HL-60/S4 (cell line): ENCODE measurements around the gene NCOA5.

ENCODE experiments used
- in situ Hi-C: fragments of 300-500 bp; cut with MboI; formaldehyde crosslinking; loops from 2 replicates; pipeline ENCODE4 v1.14.3; 2022; ENCODE audit warnings: low sequenced_read_pairs

The NCOA5 gene

DNA sequence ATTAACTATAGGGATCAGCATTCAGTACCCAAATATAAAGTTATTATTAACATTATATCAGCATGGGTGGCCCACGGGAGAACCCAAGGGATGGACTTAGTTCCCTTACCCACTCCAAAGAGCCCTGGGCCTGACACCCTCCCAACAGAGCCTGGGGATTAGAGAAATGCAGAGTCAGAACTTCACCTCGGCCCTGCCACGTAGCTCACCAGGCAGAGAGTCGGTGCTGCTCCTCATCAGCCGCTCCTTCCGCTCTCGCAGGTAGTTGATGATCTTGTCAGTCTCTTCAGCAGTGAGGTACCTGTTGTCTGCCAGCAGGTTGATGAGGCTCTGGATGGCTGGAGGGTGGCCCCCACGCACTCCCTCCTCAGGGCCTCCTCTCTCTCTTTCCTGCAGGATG lies 26.6 kb downstream of the NCOA5 start:
- in situ Hi-C loops = no loop called here

DNA sequence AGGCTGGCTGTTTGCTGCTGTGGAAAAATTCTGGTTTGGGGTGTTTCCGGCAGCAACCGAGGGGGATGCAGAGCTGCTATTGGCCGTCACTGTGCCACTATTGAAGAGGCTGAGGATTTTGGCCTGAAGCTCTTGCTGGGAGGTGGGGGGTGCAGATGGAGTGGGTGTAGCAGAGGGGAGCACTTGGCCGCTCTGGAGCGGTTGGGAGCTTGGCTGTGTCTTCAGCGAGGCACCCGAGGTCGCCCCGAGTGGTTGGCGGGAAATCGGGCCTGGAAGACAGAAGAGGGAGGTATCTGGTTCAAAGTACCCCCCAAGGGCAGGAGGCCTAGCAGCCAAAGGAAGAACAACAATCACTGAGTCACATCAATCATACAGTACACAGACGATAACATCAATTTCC lies 27.1 kb downstream of the NCOA5 start:
- in situ Hi-C loops = no loop called here

DNA sequence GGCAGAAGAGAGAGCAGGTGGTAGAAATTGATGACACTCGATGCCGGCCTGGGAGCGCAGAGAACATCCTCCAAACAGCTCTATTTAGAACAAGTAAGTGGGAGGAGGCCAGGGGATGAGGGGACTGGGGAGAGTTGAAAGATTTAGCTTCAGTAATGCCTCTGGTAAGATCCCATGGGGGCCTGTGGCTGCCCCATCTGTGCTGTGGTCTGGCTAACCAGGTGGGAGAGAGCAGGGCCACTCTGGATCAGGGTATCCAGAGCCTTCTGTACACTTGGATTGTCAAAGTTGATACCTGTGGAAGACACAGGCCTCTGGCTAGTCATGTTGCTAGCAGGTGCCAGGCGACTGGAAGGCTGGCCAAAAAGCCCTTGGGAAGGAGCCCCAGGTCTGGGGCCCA lies 27.6 kb downstream of the NCOA5 start:
- in situ Hi-C loops = no loop called here

DNA sequence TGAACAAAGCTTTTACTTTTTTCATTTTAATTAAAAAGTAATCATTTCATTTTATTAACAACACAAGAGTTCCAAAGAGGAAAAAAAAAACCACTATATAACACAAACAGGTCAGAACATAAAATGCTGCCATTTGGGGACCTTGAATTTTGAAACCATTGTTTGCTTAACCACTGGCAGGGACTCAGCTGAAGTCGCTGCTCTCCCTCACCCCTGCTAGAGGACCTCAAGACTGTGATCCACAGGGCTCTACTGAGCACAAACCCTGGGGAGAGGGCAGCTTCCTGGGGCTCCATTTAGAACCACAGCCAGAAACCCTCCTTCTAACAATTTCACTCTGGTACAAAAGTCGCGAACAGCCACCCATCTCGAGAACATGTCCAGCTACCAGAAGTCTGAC lies 28.8 kb downstream of the NCOA5 start:
- in situ Hi-C loops = no loop called here

DNA sequence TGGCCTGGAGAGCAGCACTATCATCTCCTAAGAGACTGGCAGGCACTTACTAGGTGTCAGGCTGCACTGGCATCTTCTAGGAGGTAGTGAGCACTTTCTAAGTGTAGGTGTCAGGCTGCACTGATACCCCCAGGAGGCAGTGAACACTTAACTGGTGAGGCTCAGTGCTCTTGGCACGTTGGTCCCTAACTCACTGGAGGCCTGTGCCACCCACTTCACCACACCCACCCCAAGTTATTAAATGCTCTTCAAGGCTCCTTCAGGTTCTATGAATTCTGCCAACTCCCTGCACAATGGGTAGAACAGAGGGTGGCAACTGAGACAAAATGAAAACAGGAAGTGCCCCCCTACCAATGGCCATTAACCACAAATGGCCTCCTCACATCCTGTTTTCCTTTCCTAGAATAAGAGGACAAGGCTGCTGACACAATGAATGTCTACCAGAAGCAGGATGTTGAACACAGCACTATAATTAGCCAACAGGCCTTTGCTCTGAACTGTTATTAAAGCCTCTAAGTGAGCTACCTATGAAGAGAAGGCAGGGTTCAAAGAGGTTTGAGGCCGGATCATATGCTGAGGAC lies 29.4 kb downstream of the NCOA5 start:
- in situ Hi-C loops = no loop called here

DNA sequence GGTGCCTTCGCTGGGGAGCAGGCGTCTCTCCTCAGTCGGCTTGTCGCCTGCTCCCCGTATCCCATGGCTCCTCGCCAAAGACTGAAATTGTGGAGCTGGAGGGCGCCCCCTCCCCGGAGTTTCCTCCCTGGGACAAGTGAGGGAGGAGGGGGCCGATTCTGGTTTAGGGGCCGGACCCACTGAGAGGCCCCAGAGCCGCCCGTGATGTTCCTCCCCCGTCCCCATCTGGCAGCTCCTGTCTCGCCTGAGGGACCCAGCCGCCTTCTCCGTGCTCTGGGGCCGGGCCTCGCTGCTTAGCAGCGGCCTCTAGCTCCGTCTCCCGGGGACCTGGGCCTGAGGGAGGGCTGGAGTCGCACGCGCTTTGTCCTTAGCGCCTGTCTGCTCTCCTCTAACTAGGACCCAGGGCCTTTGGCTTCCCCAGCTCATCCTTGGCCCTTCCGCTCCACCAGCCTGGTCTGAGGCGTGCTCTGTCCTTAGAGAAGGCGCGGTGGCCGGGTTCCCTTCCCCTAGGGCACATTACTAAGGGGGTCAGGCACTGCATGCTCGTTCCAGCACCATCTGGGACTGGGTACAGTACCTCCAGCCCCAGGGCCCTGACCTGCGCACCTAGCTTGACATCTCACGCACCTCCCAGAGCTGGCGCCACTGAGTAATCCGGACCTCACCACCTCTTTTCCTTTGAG lies 31.0 kb downstream of the NCOA5 start:
- in situ Hi-C loops = no loop called here

DNA sequence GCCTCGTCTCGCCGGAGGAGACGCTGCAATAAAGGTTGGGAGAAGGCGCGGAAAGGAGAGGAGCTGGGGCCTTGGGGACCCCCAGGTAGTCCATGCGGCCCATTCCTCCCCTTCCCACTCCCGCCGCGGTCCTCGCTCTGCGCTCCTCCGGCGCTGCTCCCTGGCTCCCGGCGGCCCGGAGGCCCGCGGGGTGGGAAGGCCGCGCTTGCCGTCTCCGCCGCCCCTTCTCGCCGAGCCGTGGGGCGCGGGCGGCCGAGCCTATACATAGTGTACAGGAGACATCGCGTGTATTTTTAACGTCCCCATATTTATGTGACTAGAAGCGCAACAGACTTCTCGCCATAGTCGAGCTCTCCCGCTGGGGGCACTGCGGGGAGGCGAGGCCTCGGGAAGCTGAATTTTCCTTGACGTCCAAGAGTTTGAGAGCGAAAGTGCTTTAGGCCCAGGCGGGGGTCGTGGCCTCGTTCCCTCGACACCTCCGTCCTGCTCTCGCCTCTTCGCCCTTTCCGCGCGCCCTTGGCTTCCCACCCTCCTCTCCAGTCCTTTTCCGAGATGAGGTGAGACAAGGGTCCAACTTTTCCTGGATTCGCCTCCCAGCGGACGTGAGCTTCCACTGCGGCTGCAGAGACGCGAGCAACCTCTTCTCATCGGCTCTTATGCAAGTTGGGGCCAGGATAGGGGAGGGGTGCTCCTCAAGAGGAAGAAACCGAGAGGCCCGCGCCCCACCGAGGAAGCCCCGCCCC lies 31.7 kb downstream of the NCOA5 start:
- in situ Hi-C loops = no loop called here

DNA sequence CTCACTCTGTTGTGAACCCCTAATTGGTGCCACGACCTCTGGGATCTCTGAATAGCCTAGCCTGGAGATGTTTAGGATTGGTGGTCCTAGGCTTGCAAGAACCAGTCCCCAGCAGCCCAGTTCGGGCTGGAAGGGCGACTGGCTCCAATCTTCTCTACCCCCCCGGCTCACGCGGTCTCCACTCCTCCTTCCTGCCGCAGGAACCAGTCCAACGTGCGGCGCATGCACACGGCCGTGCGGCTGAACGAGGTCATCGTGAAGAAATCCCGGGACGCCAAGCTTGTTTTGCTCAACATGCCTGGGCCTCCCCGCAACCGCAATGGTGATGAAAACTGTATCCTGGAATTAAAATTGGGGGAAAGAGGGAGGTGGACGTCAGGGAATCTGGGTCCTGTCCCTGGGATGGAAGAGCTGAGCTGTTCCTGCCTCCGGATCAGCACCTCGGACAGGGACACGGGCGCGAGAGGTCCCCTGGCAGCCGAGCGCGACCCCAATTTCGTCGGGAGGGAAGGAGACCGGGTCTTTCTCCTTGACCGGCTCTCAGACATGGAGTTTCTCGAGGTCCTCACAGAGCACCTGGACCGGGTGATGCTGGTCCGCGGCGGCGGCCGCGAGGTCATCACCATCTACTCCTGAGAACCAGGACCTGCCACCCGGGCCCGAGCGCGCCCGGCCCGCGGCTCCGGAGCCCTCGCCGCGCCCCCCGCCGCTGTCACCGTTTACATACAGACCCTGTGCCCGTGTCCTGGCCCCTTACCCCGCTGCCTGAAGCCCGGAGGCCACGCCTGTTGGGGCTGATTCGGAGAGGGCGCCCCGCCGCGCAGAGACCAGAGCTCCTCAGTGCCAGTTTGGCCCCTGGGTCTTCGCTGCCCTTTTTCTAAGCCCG lies 32.5 kb downstream of the NCOA5 start:
- in situ Hi-C loops = no loop called here

DNA sequence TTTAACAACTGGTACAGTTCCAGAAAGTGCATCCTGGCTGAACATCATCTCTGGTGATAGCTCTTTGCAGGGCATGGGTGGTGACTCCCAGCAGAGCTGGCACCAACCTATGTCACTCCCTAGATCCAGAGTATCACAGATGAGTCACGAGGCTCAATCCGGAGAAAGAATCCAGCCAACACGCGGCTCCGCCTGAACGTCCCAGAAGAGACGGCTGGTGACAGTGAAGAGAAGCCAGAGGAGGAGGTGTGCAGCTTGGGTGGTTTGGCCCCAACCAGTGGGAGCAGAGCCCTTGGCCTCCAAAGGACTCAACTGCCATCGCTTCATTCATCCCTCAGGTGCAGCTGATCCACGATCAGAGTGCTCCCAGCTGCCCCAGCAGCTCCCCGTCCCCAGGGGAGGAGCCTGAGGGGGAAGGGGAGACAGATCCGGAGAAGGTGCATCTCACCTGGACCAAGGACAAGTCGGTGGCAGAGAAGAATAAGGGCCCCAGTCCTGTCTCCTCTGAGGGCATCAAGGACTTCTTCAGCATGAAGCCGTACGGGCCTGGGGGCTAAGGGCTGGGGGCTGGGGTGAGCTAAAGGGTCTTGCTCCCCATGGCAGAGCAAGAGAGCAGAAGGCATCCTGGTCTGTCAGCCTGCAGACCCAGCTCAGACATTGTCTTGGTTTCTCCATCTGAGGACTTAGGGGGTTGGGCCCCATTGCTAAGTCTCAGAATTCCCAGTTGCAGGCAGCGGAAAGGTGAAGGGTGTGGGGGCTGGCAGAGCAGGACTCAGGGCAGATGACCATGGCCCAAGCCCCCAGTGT lies 33.5 kb downstream of the NCOA5 start:
- in situ Hi-C loops = no loop called here

DNA sequence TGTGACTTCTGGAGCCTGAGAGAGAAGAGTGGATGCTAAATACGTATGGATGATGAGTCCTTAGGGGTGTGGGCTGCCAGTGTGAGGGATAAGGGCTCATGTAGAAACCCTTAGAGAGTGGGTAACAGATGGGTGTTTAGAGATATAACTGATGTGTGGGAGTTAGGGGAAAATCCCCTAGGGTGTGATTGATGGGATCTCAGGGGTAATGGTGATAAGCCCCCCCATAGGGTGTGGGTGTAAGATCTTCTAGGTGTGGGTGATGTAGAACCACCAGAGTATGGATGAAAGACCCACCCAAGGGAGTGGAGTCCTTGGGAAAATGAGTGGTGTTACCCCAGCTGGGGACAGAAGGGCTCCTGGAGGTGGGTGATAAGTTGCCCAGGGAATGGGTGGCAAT lies 34.5 kb downstream of the NCOA5 start:
- in situ Hi-C loops = no loop called here

DNA sequence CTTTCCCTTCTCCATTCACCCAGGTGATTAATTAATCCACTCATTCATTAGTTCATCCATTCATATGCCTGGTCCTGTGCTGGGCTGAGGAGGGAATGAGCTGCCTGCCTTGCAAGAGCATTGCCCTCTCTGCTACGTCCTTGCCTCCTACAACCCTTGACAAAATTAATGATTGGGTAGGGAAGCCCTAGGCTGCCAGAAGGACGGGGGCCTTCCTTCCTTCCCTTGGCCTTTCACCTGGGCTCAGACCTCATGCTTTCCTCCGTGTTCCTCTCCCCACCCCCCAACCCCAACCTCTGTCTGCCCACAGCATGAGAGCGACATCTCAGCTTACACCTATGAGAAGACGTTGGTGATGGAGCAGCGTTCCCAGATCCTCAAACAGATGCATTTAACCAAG lies 35.2 kb downstream of the NCOA5 start:
- in situ Hi-C loops = no loop called here

DNA sequence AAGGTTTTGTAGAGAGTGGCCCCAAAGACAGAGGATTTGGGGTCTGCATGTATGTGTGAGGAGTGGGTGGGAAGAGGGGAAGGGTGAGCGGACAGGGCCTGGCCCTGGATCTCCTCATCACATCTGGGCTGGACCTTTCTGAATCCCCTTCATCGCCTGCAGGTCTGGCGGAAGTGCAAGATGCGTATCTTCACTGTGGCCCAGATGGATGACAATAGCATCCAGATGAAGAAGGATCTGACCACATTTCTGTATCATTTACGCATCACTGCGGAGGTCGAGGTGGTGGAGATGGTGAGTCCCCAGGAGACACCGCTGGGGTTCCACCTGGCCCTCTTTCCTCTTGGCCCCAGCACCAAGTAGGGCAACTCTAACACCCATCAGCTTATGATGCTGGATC lies 36.3 kb downstream of the NCOA5 start:
- in situ Hi-C loops = no loop called here

DNA sequence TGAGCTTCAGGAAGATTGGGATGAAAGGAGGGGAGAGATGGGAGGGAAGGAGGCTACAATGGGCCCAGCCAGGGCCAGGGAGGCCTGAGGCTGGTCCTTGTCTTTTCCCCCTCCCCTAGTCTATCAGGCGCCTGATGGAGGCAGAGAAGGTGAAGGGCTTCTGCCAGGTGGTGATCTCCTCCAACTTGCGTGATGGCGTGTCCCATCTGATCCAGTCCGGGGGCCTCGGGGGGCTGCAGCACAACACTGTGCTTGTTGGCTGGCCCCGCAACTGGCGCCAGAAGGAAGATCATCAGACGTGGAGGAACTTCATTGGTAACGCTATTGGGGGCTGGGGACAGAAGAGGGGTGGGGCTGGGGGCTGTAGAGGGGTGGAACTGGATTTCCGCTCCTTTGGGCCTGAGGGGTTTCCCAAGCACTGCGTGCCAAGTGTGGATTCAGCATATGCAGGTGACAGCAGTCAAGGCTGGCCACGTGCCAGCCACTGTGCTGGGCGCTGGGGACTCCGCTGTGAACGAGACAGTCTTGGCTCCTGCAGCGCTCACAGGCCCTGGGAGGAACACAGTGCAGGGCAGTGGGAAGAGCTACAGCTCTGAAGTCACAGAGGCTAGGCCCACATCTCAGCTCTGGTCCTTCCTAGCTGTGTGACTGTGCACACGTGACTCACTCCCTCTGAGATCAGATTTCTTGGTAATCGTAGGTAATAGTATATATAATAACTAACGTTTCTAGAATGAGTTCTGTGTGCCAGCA lies 38.0 kb downstream of the NCOA5 start:
- in situ Hi-C loops = no loop called here

DNA sequence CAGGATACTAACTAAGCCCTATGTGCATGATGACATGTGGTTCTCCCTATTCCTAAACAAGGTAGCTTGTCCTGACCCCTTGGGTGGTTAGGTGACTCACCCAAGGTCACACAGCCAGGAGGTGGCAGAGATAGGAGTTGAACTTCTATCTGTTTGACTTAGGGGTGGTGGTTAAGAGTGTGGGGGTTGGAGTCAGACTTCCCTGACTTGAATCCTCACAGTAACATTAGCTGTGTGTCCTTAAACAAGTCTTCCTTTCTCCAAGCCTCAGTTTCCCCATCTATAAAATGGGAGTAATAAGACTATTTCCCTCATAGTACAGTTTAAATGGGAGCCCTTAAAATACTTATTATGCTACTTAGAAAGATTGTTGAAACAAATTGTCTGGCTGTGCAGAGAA lies 38.9 kb downstream of the NCOA5 start:
- in situ Hi-C loops = no loop called here

DNA sequence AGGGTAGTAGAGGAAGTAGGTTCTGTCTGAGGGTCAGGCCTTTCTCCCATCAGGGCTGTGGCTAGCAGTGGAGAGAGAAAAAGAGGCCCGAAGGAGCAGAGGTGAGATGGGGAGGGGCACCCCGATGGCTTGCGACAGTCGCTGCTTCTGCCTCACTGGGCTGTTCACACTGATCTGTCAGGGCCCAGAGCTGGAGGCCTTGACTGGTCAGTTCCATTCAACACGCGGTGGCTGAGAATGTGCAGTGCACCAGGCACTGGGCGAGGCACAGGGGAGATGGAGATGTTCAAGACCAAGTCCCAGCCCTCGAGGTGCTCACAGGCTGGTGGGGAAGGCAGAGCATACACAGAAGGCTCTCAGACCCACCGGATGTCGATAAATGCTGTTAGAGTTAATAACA lies 39.3 kb downstream of the NCOA5 start:
- in situ Hi-C loops = no loop called here

DNA sequence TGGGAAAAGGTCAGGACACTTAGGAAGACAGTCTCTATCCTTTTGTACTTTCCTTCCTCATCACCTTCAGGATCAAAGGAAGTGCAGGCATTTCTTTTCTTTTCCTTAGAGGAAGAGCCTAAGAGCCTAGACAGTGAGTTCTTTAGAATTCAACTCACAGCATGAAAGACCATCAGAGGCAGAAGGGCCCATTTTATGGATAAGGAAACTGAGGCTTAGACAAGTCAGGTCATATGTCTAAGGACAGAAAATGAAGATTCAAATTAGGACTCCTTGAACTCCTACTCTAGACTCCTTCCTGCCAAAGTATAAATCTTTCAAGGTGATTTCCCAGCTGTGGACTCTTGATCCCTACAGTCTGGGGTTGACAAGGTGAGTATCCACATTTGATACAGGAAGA lies 39.9 kb downstream of the NCOA5 start:
- in situ Hi-C loops = no loop called here

DNA sequence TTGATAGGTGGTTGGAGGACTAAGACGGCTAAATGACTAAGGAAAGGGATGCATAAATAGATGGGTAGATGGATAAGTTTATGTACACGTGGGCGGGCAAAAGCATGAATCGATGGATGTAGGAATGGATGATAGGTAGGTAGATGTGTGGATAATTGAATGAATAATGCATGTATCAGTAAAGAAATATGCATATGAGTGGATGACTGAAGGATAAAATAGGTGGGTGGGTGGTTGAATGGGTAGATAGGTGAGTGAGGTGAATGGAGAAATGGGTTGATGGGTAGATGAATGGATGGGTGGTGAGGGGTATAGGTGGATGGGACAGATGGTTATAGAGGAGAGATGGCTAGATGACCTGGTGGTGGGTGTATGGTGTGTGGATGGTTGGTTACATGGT lies 40.6 kb downstream of the NCOA5 start:
- in situ Hi-C loops = no loop called here

DNA sequence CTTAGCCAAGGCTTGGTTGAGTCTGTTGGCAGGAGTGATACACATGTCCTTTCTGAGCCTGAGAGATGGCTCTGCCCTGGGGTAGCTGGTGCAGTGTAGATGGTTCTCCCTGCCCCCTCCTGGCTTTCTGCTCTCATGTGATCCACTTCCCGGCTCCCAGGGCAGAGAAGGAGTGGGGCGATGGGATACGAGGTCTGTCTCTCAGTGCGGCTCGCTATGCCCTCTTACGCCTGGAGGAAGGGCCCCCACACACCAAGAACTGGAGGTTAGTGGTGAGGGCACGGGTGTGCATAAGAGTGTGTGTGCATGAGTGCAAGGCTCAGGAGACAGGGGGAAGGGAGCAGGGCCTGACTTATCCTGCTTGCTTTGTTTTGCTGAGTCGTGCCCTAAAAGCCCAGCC lies 41.9 kb downstream of the NCOA5 start:
- in situ Hi-C loops = no loop called here

DNA sequence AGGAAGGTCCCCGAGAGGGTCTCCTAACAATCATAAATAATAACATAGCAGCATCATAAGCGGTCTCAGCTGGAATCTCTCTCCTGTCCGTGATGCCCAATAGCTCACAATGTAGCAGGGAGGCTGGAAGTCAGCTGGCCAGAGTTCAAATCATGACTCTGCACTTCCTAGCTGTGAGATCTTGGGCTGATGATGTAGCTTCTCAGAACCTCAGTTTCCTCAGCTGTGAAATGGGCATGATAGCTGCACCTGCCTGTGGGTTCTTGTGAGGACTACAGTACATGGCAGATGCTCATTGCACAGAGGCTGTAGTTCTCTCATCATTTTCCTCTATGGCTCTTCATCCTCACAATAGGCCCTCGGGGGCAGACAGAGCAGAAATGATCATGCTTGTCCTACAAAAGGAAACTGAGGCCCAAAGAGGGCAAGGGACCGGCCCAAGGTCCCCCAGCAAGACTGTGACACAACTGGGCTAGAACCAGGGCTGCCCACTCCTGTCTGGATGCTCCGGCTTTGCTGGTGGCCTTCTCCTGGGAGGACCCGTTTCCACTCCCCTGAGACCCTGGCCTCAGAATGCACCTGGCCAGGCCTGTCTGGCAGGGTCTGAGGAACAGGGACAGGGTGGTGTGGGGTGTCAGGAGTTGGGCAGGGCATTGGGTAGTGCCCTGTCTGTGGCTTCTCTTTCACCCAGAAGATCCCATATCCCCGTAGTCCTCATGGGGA lies 43.0 kb downstream of the NCOA5 start:
- in situ Hi-C loops = no loop called here
